ENCODE measurements around the gene ANGPTL4. TPM values are rescaled to one million over a fixed set of nuclear protein-coding genes. Genes with fewer than 3 reads are reported as not detected.

Gene ANGPTL4
- total and polyA plus RNA-seq, 7 donors, result 10.7 to 235 (median 42.5) TPM

DNA sequence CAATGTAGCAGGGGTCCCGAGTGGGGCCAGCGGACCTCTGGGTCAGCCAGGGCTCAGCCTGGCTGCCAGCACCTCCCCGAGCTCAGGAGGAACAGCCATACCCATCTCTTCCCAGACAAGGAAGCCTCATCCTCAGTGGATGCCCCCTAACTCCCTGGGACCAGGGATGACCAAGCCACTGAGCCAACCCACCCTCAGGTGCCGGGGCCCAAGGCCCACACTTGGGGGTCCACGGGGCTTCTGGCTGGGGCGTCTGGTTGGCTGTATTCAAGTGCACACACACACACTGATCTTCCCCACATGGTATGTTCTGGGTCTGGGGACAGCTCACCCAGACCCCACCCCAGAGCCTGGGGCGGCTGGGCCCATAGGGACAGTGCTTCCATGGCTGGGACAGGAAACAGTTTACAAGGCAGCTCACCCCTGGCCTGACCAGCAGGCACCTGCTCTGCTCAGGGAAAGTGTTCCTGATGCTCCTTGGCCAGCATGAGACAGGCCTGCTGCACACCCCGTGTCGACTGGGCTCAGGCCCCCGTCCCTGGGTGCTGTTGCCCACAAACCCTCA, 33.9 kb downstream of the ANGPTL4 start:
- H3K4me3 ChIP-seq, result no peak overlapping the region
- TF ChIP-seq, protein P1, sequence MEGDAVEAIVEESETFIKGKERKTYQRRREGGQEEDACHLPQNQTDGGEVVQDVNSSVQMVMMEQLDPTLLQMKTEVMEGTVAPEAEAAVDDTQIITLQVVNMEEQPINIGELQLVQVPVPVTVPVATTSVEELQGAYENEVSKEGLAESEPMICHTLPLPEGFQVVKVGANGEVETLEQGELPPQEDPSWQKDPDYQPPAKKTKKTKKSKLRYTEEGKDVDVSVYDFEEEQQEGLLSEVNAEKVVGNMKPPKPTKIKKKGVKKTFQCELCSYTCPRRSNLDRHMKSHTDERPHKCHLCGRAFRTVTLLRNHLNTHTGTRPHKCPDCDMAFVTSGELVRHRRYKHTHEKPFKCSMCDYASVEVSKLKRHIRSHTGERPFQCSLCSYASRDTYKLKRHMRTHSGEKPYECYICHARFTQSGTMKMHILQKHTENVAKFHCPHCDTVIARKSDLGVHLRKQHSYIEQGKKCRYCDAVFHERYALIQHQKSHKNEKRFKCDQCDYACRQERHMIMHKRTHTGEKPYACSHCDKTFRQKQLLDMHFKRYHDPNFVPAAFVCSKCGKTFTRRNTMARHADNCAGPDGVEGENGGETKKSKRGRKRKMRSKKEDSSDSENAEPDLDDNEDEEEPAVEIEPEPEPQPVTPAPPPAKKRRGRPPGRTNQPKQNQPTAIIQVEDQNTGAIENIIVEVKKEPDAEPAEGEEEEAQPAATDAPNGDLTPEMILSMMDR (IDR thresholded peaks at IDR 0.05), result no peak
- ATAC-seq (no peak), DNase-seq (peak in 1 of 2 donors; percentile 35)
- intact Hi-C loops (cut with DNase I), result loop anchor here in 1 of 2 donors (2.0 kb wide), 1 partner anchor 43 kb away; no protein-coding TSS in a partner anchor
- H3K4me1 ChIP-seq, result peaks cover 39% of the 10 kb centered on the region
- H3K27ac ChIP-seq, result peak overlapping the region; percentile 16
- WGBS, 3 donors, result 68 to 85% (median 73%) methylated on average over 10 of the region's 10 CpGs
- H3K27me3 ChIP-seq (ENCODE audit: insufficient read depth in 3 of 3, low read length in 2 of 3), result no peaks in the 10 kb centered on the region
- H3K36me3 ChIP-seq (ENCODE audit: insufficient read depth in 1 of 2, low read depth in 1 of 2), result peaks cover 0 to 31% of the 10 kb centered on the region in 2 donors
- H3K9me3 ChIP-seq, result no peaks in the 10 kb centered on the region

DNA sequence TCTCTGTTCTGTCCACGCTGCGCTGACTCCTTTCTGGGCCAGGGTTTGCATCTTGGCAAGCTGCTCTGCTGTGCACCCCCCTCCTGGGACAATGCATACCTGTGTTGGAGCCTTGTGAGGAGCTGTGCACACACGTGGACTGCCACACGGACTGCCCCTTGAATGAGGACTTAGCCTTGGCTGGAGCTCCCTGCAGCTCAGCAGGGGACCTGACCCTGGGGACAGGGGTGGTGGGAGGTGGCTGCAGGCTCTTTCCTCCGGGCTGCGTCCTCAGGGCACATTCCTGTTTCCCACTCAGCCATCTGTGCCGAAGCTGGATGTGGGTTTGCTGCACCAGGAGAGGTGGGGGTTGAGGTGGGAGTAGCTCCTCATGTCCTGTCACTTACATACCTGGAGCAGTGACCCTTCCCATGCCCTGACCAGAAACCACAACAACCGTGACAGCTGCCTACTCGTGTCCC, 34.4 kb downstream of the ANGPTL4 start:
- Histone ChIP-seq H3K9me3 (no peaks in the 10 kb centered on the region), H3K4me1 (peaks cover 34% of the 10 kb centered on the region), H3K36me3 (ENCODE audit: insufficient read depth in 1 of 2, low read depth in 1 of 2) (peaks cover 3 to 36% of the 10 kb centered on the region in 2 donors), H3K27ac (no peak overlapping the region), H3K4me3 (no peak overlapping the region), H3K27me3 (ENCODE audit: insufficient read depth in 3 of 3, low read length in 2 of 3) (no peaks in the 10 kb centered on the region)
- TF ChIP-seq, protein P1 (IDR thresholded peaks at IDR 0.05), result no peak
- DNase-seq (peak in 1 of 2 donors; percentile 42), ATAC-seq (no peak)
- 43 to 65% (median 46%) methylated on average over 9 of the region's 9 CpGs for WGBS, 3 donors
- intact Hi-C loops (cut with DNase I), result no loop called here

- H3K27me3 ChIP-seq (ENCODE audit: insufficient read depth in 3 of 3, low read length in 2 of 3), result no peaks in the 10 kb centered on the region
- TF ChIP-seq, protein P1 (IDR thresholded peaks at IDR 0.05), result no peak
- no peak for ATAC-seq
- intact Hi-C loops (cut with DNase I), result no loop called here
- H3K36me3 ChIP-seq (ENCODE audit: insufficient read depth in 1 of 2, low read depth in 1 of 2), result peaks cover 5 to 49% of the 10 kb centered on the region in 2 donors
- peak in 1 of 2 donors; percentile 45 for DNase-seq
- WGBS, 3 donors, result 92 to 97% (median 93%) methylated on average over 34 of the region's 34 CpGs
- no peaks in the 10 kb centered on the region for H3K9me3 ChIP-seq
- peaks cover 20% of the 10 kb centered on the region for H3K4me1 ChIP-seq
- H3K4me3 ChIP-seq, result no peak overlapping the region
- H3K27ac ChIP-seq, result no peak overlapping the region
These were observed 35.8 kb downstream of the ANGPTL4 start for GRCh38 chr19:8399681-8400188.

- DNase-seq (peak in 1 of 2 donors; percentile 48), ATAC-seq (no peak)
- no peaks in the 10 kb centered on the region for H3K27me3 ChIP-seq (ENCODE audit: insufficient read depth in 3 of 3, low read length in 2 of 3)
- intact Hi-C loops (cut with DNase I), result no loop called here
- H3K9me3 ChIP-seq, result no peaks in the 10 kb centered on the region
- peaks cover 5 to 59% of the 10 kb centered on the region in 2 donors for H3K36me3 ChIP-seq (ENCODE audit: insufficient read depth in 1 of 2, low read depth in 1 of 2)
- WGBS, 3 donors, result 93 to 96% (median 94%) methylated on average over 21 of the region's 21 CpGs
- H3K4me1 ChIP-seq, result peaks cover 9% of the 10 kb centered on the region
- H3K4me3 ChIP-seq, result no peak overlapping the region
- TF ChIP-seq, protein P1 (IDR thresholded peaks at IDR 0.05), result no peak
- H3K27ac ChIP-seq, result no peak overlapping the region
These were observed 38.0 kb downstream of the ANGPTL4 start for GRCh38 chr19:8401981-8402411.
